LHCN-M2 (cell line): ENCODE results near the gene VRK2. TPM values are rescaled to one million over a fixed set of nuclear protein-coding genes. Genes with fewer than 3 reads are reported as not detected.
"Not testable (repeated sequence)": the region's sequence is repeated elsewhere in the genome, so short reads cannot be mapped to it uniquely, and the experiment has no call there.

Experiments
- DNase-seq: peaks from one replicate; pipeline ENCODE4 v3.0.0-alpha.2; 2012; ENCODE audit warnings: low read depth
- total RNA-seq: library from RNA; depleted of rRNA; stranded (reverse); fragments of >200 nt; gene quantifications from 2 replicates; pipeline ENCODE4 v1.2.3, GENCODE V29; 2014

VRK2 gene
- total RNA-seq, 1 experiment from 2014 or later: 35.0 TPM

DNA sequence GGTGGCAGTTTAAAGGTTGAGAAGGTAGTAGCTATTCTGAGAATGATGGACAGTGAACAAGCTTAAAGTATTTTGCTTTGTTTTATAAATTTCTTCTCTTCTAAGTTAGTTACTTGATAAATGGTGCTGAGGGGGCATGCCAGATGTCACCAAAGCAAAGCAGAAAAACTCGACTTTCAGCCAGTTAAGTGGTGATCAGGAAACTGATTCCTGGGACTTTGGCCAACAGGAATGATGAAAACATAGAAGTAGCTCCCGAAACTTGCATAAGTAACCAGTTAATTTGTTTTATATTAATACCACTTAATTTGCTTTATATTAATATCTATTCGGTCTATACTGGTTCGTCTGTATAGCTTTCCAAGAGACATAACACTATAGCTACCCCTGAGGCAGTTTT is 111.9 kb downstream of the VRK2 start:
- no peak for DNase-seq

DNA sequence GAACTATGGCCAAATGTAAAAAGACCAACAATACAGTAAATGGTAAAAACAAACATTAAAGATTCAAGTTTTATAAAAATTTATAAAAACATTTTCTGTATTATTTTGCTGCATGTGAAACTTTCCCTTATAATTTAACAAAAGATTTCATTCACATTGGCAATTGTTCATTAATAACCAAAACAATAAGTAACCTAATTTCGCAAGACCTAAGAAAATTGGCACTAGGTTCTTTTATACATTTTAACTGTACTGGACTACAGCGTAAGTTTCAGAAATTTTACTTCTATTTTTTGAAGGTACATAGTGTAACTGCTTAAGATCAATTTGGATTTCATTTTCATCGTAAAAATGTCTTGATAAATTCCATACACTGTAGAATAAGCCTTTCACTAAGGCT is 117.3 kb downstream of the VRK2 start:
- no peak for DNase-seq

DNA sequence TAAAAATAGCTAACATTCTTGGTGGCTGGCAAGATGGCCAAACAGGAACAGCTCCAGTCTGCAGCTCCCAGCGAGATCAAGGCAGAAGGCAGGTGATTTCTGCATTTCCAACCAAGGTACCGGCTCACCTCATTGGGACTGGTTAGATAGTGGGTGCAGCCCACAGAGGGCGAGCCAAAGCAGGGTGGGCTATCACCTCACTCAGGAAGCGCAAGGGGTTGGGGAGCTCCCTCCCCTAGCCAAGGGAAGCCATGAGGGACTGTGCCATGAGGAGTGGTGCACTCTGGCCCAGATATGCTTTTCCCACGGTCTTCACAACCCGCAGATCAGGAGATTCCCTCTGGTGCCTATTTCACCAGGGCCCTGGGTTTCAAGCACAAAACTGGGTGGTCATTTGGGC is 121.5 kb downstream of the VRK2 start:
- DNase-seq: not testable (repeated sequence)

DNA sequence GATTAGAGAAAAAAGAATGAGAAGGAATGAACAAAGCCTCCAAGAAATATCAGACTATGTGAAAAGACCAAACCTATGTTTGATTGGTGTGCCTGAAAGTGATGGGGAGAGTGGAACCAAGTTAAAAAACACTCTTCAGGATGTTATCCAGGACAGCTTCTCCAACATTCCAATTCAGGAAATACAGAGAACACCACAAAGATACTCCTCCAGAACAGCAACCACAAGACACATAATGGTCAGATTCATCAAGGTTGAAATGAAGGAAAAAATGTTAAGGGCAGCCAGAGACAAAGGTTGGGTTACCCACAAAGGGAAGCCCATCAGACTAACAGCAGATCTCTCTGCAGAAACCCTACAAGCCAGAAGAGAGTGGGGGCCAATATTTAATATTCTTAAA is 123.2 kb downstream of the VRK2 start:
- DNase-seq: not testable (repeated sequence)

DNA sequence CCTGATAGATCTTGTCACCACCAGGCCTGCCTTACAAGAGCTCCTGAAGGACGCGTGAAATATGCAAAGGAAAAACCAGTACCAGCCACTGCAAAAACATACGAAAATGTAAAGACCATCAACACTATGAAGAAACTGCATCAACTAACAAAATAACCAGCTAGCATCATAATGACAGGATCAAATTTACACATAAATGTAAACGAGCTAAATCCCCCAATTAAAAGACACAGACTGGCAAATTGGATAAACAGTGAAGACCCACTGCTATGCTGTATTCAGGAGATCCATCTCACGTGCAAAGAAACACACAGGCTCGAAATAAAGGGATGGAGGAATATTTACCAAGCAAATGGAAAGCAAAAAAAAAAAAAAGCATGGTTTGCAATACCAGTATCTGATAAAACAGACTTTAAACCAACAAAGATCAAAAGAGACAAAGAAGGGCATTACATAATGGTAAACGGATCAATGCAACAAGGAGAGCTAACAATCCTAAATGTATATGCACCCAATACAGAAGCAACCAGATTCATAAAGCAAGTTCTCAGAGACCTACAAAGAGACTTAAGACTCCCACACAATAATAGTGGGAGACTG is 123.8 kb downstream of the VRK2 start:
- not testable (repeated sequence) for DNase-seq

DNA sequence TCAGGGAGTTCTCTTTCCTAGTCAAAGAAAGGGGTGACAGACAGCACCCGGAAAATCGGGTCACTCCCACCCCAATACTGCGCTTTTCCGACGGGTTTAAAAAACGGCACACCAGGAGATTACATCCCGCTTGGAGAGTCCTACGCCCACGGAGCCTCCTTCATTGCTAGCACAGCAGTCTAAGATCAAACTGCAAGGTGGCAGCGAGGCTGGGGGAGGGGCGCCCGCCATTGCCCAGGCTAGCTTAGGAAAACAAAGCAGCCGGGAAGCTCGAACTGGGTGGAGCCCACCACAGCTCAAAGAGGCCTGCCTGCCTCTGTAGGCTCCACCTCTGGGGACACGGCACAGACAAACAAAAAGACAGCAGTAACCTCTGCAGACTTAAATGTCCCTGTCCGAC is 125.2 kb downstream of the VRK2 start:
- not testable (repeated sequence) for DNase-seq

DNA sequence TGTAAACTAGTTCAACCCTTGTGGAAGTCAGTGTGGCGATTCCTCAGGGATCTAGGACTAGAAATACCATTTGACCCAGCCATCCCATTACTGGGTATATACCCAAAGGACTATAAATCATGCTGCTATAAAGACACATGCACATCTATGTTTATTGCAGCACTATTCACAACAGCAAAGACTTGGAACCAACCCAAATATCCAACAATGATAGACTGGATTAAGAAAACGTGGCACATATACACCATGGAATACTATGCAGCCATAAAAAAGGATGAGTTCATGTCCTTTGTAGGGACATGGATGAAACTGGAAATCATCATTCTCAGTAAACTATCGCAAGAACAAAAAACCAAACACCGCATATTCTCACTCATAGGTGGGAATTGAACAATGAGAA is 130.6 kb downstream of the VRK2 start:
- DNase-seq: not testable (repeated sequence)

DNA sequence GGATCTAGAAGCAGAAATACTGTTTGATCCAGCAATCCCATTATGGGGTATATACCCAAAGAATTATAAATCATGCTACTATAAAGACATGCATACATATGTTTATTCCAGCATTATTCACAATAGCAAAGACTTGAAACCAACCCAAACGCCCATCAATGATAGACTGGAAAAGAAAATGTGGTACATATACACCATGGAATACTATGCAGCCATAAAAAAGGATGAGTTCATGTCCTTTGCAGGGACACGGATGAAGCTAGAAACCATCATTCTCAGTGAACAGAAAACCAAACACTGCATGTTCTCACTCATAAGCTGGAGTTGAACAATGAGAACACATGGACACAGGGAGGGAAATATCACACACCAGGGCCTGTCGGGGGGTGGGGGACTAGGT is 133.6 kb downstream of the VRK2 start:
- not testable (repeated sequence) for DNase-seq

DNA sequence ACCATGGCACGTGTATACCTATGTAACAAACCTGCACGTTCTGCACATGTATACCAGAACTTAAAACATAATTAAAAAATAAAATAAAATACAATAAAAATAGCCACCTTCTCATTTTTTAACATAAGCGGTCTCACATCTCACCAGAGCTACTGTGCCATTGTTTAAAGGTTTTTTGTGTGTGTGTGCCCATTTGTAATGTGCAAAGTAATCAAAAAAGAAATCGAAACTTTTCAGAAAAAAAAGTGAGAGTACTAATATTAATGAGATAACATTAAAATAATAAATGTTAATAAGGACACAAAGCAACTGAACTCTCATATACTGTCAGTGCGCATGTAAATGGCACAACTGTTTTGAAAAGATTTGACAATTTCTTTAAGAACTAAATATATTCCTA is 134.0 kb downstream of the VRK2 start:
- no peak for DNase-seq

DNA sequence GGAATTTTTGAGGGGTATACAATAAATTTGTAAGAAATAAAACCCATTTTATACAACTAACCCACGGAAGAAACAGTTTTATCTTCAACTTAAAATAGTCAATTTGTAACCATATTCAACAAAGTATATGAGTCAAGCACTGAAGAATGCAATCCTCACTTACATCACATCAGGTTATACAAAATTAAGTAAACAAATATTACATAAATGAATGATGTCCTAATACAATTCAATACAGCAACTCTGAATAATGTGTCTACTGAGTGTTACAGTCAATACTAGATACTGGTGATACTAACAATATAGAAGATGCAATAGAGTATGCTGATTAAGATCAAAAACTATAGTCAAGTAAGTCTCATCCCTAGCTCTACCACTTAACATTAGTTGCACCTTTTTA is 135.9 kb downstream of the VRK2 start:
- no peak for DNase-seq

DNA sequence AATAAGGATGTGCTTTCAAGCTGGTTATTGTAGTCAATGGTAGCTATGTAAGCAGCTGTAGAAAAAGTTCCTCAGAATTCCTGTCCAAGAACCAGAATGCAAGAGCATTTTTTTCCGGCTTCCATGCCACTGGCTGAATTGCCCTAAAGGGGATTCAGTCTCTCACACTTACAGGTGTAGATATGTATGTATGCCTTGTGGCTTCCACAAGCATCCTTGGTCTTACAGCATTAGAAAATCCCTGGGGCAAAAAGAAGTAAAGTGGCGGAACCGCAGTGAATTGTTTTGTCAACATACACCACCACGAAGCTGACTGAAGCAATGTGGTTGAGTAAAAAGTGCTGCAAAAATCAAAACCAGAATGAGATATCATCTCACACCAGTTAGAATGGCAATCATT is 139.9 kb downstream of the VRK2 start:
- DNase-seq: no peak

DNA sequence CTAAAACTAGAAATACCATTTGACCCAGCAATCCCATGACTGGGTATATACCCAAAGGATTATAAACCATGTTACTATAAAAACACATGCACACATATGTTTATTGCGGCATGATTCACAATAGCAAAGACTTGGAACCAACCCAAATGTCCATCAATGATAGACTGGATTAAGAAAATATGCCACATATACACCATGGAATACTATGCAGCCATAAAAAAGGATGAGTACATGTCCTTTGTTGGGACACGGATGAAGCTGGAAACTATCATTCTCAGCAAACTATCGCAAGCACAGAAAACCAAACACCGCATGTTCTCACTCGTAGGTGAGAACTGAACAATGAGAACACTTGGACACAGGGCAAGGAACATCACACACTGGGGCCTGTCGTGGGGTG is 140.4 kb downstream of the VRK2 start:
- DNase-seq: not testable (repeated sequence)

DNA sequence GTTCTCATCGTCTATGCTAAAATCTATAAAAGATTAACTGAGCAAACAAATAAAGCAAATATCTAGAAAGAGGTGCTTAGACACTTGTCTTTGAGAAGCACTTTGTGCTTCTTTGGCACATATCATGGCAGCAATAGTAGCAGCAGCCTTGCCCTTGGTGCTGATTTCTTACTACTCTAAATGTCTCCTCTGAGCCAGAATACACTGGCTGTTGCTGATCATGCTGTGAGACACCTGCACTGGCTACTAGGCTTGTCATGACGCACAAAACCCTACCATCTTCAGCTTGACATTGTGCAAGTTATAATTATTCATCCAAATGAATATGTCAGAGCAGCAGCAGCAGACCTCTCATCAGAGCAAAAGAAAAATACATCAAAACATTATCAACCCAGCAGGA is 147.9 kb downstream of the VRK2 start:
- peak; percentile 4 for DNase-seq

DNA sequence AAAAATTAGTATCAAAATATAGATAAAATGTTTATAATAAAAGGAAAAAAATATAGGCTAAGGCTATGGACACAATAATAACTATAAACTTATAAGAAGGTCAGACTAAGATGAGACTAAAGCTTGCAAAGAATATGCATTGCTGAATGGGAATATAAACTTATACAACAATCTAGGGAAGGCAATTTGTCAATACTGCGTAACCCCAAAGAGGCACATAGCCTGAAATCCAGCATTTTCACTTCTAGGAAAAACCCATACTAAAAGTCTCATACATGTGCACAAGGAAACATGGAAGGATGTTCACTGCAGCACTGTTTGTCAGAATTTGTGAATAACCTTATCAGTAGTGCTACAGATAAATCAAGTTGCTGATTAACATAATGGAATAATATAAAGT is 149.1 kb downstream of the VRK2 start:
- no peak for DNase-seq

DNA sequence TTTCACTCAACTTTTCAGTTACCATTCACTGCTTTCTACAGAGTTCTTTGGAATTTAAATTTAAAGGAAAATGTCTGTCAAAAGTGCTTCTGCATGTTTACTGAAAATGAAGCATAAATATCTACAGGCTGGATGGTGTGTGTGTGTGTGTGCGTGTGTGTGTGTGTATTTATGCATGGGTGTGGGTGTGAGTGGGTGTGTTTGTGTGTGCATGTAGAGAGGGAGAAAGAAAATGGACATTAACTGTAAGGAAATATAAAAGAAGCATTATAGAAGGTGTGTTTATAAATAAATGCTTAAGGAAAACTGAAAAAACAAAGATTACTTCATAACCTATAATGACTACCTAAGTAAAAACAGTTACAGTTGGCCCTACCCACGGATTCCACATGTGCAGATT is 151.3 kb downstream of the VRK2 start:
- no peak for DNase-seq

DNA sequence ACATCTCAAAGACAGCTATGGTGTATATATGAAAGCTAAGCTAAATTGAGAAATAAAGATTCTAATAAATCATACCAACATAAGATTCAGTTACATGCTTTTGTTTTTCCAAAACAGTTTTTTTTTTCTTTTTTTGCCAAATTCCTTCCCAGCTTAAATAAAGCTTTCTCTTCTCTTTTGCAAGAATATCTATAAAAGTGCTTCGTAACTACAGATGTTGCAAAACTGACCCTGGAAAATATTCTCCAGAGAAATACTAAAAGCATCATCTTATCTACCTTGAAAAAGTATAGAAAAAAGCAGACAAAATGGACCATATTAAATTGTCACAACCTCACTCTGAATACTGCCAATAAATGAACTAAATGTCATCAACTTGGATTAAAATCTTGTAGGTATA is 155.8 kb downstream of the VRK2 start:
- DNase-seq: no peak

DNA sequence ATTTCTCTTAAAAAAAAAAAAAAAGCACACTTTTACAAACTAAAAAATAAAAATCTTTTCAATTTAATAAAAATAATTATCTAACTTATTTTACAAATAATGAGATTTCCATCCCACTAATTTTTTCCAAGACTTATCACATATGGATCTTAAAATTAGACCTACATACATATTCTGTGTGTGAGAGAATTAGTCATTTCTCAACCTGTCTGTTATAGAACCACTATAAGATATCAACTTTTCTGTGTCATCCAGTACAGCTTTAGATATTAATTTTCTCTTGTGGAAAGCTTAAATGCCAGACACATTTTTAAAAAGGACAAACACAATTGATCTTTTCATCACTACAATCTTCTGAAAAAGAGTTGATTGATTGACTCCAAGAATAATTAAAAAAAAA is 156.4 kb downstream of the VRK2 start:
- DNase-seq: no peak

DNA sequence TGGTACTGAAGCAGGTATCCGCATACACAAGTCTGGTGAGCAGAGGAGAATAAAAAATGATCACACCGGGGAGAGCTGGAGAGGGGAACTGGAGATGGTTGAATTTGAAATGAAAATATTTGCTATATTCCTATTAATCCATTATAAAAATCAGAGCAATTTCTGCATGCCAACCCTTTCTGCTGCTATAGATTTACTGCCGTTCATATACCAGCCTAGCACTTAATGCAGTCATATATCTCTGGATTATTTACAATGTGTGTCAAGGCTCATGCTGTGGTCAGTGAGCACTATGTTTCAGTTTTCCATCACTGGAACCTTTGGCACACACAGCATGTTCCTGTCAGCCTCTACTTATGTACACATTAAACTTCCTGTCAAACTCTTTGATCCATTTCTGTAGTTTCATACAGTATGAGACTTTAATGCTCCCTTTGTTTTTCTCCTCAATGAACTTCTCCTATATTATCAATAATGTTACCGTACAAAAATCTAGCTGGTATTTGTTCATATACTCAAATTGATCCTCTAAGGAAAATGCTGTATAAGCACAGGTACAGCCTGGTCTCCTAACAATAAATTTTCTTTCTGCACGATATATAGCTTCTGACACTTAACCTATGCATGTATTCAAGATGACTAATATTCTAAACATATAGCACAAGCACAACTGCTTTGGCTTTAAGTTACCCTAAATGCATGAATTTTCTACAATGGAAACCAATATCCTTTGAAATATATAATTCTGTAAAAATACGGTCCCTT is 157.8 kb downstream of the VRK2 start:
- no peak for DNase-seq

DNA sequence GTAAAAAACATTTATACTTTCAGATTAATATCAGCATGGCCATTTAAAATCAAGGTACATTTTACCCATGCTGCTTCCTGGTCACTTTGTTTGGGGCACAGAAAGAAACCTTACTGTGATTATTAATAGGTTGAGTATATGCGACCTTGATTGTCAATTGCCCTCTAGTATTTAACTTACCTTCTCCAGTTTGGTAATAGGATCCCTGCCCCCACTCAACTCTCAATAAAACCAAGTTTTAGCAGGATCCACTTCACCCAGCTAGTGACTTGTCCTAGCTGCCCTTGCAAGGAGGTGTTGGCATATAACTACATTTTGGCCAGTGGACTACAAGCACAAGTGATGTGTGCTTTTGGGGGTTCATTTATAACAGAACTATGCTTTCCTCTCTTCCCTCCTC is 160.2 kb downstream of the VRK2 start:
- no peak for DNase-seq

DNA sequence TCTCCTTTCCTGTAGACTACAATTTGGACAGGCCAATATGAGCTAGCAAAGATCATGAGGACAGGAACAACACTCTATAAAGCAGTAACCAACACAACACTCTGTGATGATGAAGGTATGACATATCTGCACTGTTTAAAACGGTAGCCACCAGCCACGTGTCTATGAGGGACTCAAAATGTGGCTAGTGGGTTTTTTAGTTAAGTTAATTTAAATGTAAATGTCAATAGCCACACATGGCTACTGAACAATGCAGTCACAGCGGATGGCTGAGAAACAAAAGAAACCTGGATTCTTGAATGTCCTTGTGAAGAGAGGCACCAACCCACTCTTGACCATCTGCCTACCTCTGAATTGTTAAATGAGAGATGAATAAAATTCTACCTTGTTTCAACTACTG is 160.6 kb downstream of the VRK2 start:
- no peak for DNase-seq
